GM19099 (cell line): ENCODE results near the gene ADGRL3.

Experiments used
- POLR2A ChIP-seq: IDR thresholded peaks from 3 replicates; pipeline ENCODE4 v1.6.1; 2011; ENCODE audit warnings: low read depth; ENCODE audit not compliant: insufficient read length; ENCODE audit errors: extremely low read depth

Gene ADGRL3

GRCh38 chr4:61200187-61200915, at the start of gene ADGRL3:
ADGRL3 (plus strand) TSS chr4:61200326.
- TF ChIP-seq POLR2A = no peak

GRCh38 chr4:61152433-61152832, 47.7 kb upstream of the ADGRL3 start:
- TF ChIP-seq POLR2A = no peak

- no peak for TF ChIP-seq POLR2A
Measured at GRCh38 chr4:61160478-61160877, 39.6 kb upstream of the ADGRL3 start.

GRCh38 chr4:61162116-61162515, 38.0 kb upstream of the ADGRL3 start:
- TF ChIP-seq POLR2A = no peak

- TF ChIP-seq POLR2A = no peak
Measured at GRCh38 chr4:61173799-61174198, 26.3 kb upstream of the ADGRL3 start.

- TF ChIP-seq POLR2A = no peak
Measured at GRCh38 chr4:61175495-61175894, 24.6 kb upstream of the ADGRL3 start.

GRCh38 chr4:61177367-61177766, 22.8 kb upstream of the ADGRL3 start:
- no peak for TF ChIP-seq POLR2A

- TF ChIP-seq POLR2A = no peak
Measured at GRCh38 chr4:61180405-61180804, 19.7 kb upstream of the ADGRL3 start.

- TF ChIP-seq POLR2A = no peak
Measured at GRCh38 chr4:61182915-61183314, 17.2 kb upstream of the ADGRL3 start.

- no peak for TF ChIP-seq POLR2A
Measured at GRCh38 chr4:61185288-61185687, 14.8 kb upstream of the ADGRL3 start.

GRCh38 chr4:61192392-61192791, 7.7 kb upstream of the ADGRL3 start:
- TF ChIP-seq POLR2A = no peak

- no peak for TF ChIP-seq POLR2A
Measured at GRCh38 chr4:61193863-61194262, 6.3 kb upstream of the ADGRL3 start.

- TF ChIP-seq POLR2A = no peak
Measured at GRCh38 chr4:61194571-61194970, 5.6 kb upstream of the ADGRL3 start.

GRCh38 chr4:61195101-61195500, 5.0 kb upstream of the ADGRL3 start:
- no peak for TF ChIP-seq POLR2A

- no peak for TF ChIP-seq POLR2A
Measured at GRCh38 chr4:61198686-61199085, 1.4 kb upstream of the ADGRL3 start.

GRCh38 chr4:61199873-61200186, 296 bp upstream of the ADGRL3 start:
- no peak for TF ChIP-seq POLR2A

GRCh38 chr4:61200916-61201526, 895 bp downstream of the ADGRL3 start:
- no peak for TF ChIP-seq POLR2A

GRCh38 chr4:61201561-61201960, 1.4 kb downstream of the ADGRL3 start:
- no peak for TF ChIP-seq POLR2A
